T-helper 17 cell (primary cell): ENCODE data around the gene KIF4B. TPM values are rescaled to one million over a fixed set of nuclear protein-coding genes. Genes with fewer than 3 reads are reported as not detected.
"Not testable (repeated sequence)": the region's sequence is repeated elsewhere in the genome, so short reads cannot be mapped to it uniquely, and the experiment has no call there.

Experiments
- ATAC-seq: fragments of 150-1000 bp; cut with Tn5 transposase; 2 replicates; pipeline ENCODE4 v1.10.0; 2021; ENCODE audit warnings: mild to moderate bottlenecking, moderate library complexity
- DNase-seq, 3 donors: peaks; one replicate each; pipeline versions ENCODE4 v3.0.0 to v3.0.0-alpha.2; 2020 to 2021
- H3K9me3 ChIP-seq: one replicate; pipeline ENCODE4 v1.7.0; 2013; ENCODE audit warnings: low read length, mild to moderate bottlenecking; ENCODE audit not compliant: control insufficient read depth, poor library complexity, severe bottlenecking
- H3K27ac Mint-ChIP-seq: one replicate; pipeline ENCODE4 v1.8.0; 2022; ENCODE audit warnings: mild to moderate bottlenecking, moderate library complexity, mixed read lengths
- H3K27me3 Mint-ChIP-seq: one replicate; pipeline ENCODE4 v1.8.0; 2022; ENCODE audit warnings: mixed read lengths
- H3K36me3 Mint-ChIP-seq: one replicate; pipeline ENCODE4 v1.8.0; 2022; ENCODE audit warnings: low read depth, mixed read lengths
- H3K4me1 Mint-ChIP-seq: one replicate; pipeline ENCODE4 v1.8.0; 2022; ENCODE audit warnings: mild to moderate bottlenecking, mixed read lengths
- H3K4me3 Mint-ChIP-seq: one replicate; pipeline ENCODE4 v1.8.0; 2022; ENCODE audit warnings: mild to moderate bottlenecking, moderate library complexity, mixed read lengths
- total RNA-seq, 4 donors: library from RNA in 2 of 4; stranded (reverse) in 2 of 4; gene quantifications; one replicate each; pipeline ENCODE4 v1.2.3 and lab custom pipeline; 2022 to 2026

KIF4B gene
- total RNA-seq, 2 donors from 2014 or later = not detected

GRCh38 chr5:154989626-154990025 is 23.9 kb upstream of the KIF4B start:
- Mint-ChIP-seq H3K36me3 (no peaks in the 10 kb centered on the region), H3K27me3 (peaks cover 30% of the 10 kb centered on the region), H3K4me3 (no peak overlapping the region), H3K27ac (no peak overlapping the region), H3K4me1 (no peaks in the 10 kb centered on the region)
- ATAC-seq (no peak), DNase-seq (no peak)
- no peaks in the 10 kb centered on the region for H3K9me3 ChIP-seq

DNA sequence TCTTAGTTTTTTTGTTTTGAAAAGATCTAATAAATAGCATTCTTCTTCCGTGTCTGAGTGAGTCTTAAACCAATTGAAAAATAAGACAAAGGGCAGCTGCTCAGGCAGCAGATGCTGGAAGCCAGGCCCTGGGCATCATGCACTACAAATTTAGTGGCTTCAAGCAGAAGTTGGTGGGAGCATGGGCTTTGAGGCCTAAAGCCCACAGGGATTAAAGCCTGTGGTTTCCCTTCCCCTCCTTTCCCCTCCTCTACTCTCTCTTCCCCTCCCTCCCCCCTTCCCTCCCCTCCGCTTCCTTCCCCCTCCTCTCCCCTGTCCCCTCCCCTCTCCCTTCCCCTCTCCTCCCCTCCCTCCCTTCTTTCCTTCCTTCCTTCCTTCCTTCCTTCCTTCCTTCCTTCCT is 20.1 kb upstream of the KIF4B start:
- no peaks in the 10 kb centered on the region for H3K9me3 ChIP-seq
- H3K27ac Mint-ChIP-seq = no peak overlapping the region
- ATAC-seq (no peak), DNase-seq (no peak)
- H3K27me3 Mint-ChIP-seq = peaks cover 9% of the 10 kb centered on the region
- H3K36me3 Mint-ChIP-seq = no peaks in the 10 kb centered on the region
- H3K4me3 Mint-ChIP-seq = no peak overlapping the region
- H3K4me1 Mint-ChIP-seq = no peaks in the 10 kb centered on the region

DNA sequence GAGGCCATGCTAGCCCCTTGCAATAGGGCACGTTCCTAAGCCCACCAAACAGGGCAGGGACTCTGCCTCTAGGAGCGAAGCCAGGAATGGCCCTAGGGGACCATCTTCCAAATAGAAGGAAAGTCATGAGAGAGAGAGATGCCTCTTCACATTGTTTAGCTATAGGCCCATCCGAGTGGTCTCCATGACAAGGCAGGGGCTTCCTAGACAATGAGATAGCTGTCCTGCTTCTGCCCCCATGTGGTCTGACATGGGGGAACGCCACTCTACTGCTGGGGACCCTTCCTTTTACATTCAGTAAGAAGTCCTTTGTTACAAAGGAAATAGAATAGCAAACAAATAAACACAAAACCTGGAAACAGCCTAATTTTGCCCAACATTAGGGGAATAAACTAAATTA is 17.9 kb upstream of the KIF4B start:
- no peak overlapping the region for H3K4me3 Mint-ChIP-seq
- H3K9me3 ChIP-seq = no peaks in the 10 kb centered on the region
- H3K4me1 Mint-ChIP-seq = no peaks in the 10 kb centered on the region
- no peaks in the 10 kb centered on the region for H3K36me3 Mint-ChIP-seq
- no peak for ATAC-seq
- peaks cover 9% of the 10 kb centered on the region for H3K27me3 Mint-ChIP-seq
- no peak overlapping the region for H3K27ac Mint-ChIP-seq
- no peak for DNase-seq

DNA sequence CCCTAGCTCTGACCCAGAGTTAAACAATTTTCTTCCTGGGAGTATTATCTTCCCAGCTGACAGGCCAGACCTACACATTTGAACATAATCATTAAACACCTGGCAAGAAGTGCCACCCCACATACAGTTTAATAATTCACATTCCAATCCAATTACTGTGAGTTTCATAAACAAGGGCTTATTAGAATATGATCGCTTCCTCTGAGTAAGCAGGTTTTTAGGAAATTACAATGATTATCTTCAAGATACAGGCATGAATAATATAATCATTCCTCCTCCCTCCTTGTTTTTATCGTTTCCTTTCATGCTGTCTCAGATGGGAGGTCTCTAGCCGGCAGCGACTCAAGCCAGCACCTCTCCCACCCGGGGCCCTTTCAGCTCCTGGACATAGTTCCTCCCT is 15.8 kb upstream of the KIF4B start:
- Mint-ChIP-seq H3K27me3 (peaks cover 26% of the 10 kb centered on the region), H3K36me3 (no peaks in the 10 kb centered on the region), H3K27ac (no peak overlapping the region), H3K4me3 (no peak overlapping the region), H3K4me1 (no peaks in the 10 kb centered on the region)
- ATAC-seq (no peak), DNase-seq (no peak)
- H3K9me3 ChIP-seq = no peaks in the 10 kb centered on the region

GRCh38 chr5:154999865-155000264 is 13.7 kb upstream of the KIF4B start:
- no peaks in the 10 kb centered on the region for H3K9me3 ChIP-seq
- H3K27me3 Mint-ChIP-seq = peaks cover 33% of the 10 kb centered on the region
- DNase-seq (no peak), ATAC-seq (no peak)
- no peak overlapping the region for H3K4me3 Mint-ChIP-seq
- H3K36me3 Mint-ChIP-seq = no peaks in the 10 kb centered on the region
- no peak overlapping the region for H3K27ac Mint-ChIP-seq
- no peaks in the 10 kb centered on the region for H3K4me1 Mint-ChIP-seq

GRCh38 chr5:155001523-155001922 is 12.0 kb upstream of the KIF4B start:
- Mint-ChIP-seq H3K27ac (no peak overlapping the region), H3K36me3 (no peaks in the 10 kb centered on the region), H3K4me3 (no peak overlapping the region), H3K4me1 (no peaks in the 10 kb centered on the region), H3K27me3 (peaks cover 46% of the 10 kb centered on the region)
- DNase-seq (no peak), ATAC-seq (no peak)
- H3K9me3 ChIP-seq = no peaks in the 10 kb centered on the region

GRCh38 chr5:155002722-155003121 is 10.8 kb upstream of the KIF4B start:
- H3K9me3 ChIP-seq, DNase-seq, H3K4me1 Mint-ChIP-seq, H3K36me3 Mint-ChIP-seq, H3K4me3 Mint-ChIP-seq, H3K27ac Mint-ChIP-seq, ATAC-seq: not testable (repeated sequence)
- H3K27me3 Mint-ChIP-seq = peaks cover 52% of the 10 kb centered on the region

GRCh38 chr5:155004138-155004744 is 9.3 kb upstream of the KIF4B start:
- Mint-ChIP-seq H3K27ac (no peak overlapping the region), H3K36me3 (no peaks in the 10 kb centered on the region), H3K4me3 (no peak overlapping the region), H3K4me1 (no peaks in the 10 kb centered on the region), H3K27me3 (peaks cover 54% of the 10 kb centered on the region)
- no peak for ATAC-seq
- H3K9me3 ChIP-seq = no peaks in the 10 kb centered on the region
- DNase-seq = no peak

DNA sequence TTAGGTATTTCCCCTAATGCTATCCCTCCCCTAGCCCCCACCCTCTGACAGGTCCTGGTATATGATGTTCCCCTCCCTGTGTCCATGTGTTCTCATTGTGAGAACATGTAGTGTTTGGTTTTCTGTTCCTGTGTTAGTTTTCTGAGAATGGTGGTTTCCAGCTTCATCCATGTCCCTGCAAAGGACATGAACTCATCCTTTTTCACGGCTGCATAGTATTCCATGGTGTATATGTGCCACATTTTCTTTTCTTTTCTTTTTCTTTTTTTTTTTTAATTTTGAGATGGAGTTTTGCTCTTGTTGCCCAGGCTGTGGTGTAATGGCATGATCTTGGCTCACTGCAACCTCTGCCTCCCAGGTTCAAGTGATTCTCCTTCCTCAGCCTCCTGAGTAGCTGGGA is 7.3 kb upstream of the KIF4B start:
- not testable (repeated sequence) for ATAC-seq, H3K4me1 Mint-ChIP-seq, H3K9me3 ChIP-seq, H3K36me3 Mint-ChIP-seq, H3K27ac Mint-ChIP-seq, H3K4me3 Mint-ChIP-seq, DNase-seq
- peaks cover 52% of the 10 kb centered on the region for H3K27me3 Mint-ChIP-seq

DNA sequence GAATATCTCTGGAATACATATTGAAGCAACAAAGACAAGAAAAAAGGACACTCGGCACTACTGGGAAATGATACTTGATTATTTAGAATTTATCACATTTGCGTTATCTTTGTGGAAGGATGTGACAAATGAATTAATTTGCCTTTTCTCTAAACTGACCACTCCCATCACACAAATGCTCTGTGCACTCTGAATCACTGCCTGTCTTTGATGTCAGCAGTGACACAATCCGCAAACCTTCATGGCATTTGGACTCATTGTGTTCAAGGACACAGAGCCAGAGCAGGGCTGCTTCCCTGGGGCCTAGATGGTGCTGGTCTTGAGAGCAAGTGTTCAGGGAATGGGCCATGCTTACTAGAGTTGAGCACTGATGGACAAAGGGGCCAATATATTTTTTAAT is 4.9 kb upstream of the KIF4B start:
- peaks cover 61% of the 10 kb centered on the region for H3K27me3 Mint-ChIP-seq

GRCh38 chr5:155010881-155011280 is 2.7 kb upstream of the KIF4B start:
- H3K4me3 Mint-ChIP-seq = no peak overlapping the region
- ATAC-seq = no peak
- H3K27me3 Mint-ChIP-seq = peaks cover 57% of the 10 kb centered on the region
- no peaks in the 10 kb centered on the region for H3K9me3 ChIP-seq
- no peak overlapping the region for H3K27ac Mint-ChIP-seq
- no peaks in the 10 kb centered on the region for H3K4me1 Mint-ChIP-seq
- no peak for DNase-seq
- H3K36me3 Mint-ChIP-seq = no peaks in the 10 kb centered on the region

More for the DNA sequence above, 4.9 kb upstream of the KIF4B start:
- Mint-ChIP-seq H3K4me1 (no peaks in the 10 kb centered on the region), H3K36me3 (no peaks in the 10 kb centered on the region), H3K4me3 (no peak overlapping the region), H3K27ac (no peak overlapping the region)
- ATAC-seq = no peak
- H3K9me3 ChIP-seq = no peaks in the 10 kb centered on the region
- no peak for DNase-seq

GRCh38 chr5:155015239-155015638 is 1.7 kb downstream of the KIF4B start:
- ATAC-seq = no peak
- no peaks in the 10 kb centered on the region for H3K4me1 Mint-ChIP-seq

DNA sequence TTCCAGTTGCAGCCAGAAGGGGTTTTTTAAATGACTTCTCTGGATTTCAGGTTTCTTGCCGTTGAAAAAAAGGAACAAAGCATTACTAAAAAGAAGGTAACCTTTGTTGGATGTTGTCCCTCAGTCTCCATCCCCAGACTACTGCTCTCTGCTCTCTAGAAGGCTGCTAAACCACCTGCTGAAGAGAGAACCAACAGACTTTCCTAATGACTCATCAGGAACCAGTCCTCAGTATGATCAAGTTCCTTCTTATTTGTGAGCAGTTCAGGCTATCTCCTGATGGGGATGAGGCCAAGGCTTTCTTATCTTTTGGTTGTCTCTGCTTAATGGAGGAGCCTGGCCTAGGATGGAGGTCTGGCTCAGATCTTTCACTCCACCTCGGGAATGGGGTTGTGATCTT is 4.1 kb downstream of the KIF4B start:
- Mint-ChIP-seq H3K4me1 (no peaks in the 10 kb centered on the region), H3K27me3 (peaks cover 56% of the 10 kb centered on the region), H3K4me3 (no peak overlapping the region), H3K36me3 (no peaks in the 10 kb centered on the region), H3K27ac (no peak overlapping the region)
- H3K9me3 ChIP-seq = no peaks in the 10 kb centered on the region
- DNase-seq = no peak
- no peak for ATAC-seq

More at GRCh38 chr5:155015239-155015638, 1.7 kb downstream of the KIF4B start:
- no peaks in the 10 kb centered on the region for H3K9me3 ChIP-seq
- Mint-ChIP-seq H3K4me3 (no peak overlapping the region), H3K27me3 (peaks cover 57% of the 10 kb centered on the region), H3K36me3 (no peaks in the 10 kb centered on the region), H3K27ac (no peak overlapping the region)
- no peak for DNase-seq

DNA sequence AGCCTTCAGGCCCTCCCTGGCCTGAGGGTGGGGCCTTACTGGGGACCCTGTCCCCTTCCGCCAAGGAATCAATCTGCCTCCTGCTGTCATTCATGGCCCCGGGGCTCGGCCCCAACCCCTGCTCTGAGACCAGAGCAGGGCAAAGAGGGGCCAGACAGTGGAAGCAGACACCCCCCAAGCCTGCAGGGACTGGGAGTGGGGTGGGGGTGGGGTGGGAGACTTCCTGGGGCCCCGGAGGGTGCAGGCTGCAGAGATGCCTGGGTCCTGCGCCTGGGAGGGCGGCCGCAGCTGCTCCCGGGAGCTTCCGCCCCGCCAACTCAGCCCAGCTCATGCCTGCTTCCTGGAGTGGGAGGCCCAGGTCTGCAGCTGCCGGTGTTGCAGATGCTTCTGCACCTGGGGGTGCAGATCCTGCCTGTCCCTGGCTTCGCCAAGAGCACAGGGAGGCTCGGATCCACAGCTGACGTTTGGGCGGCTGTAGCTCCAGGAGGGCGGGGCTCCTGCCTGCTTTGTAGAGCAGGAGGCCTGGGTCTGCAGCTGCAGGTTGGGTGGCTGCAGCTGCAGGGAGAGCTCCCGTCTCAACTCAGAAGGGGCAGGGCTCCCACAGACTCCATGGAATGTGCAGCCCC is 6.2 kb downstream of the KIF4B start:
- Mint-ChIP-seq H3K27me3 (peaks cover 45% of the 10 kb centered on the region), H3K27ac (no peak overlapping the region), H3K4me3 (no peak overlapping the region), H3K4me1 (no peaks in the 10 kb centered on the region), H3K36me3 (no peaks in the 10 kb centered on the region)
- DNase-seq (no peak), ATAC-seq (no peak)
- no peaks in the 10 kb centered on the region for H3K9me3 ChIP-seq
